ENCODE measurements around the gene PTPRN2. TPM values are rescaled to one million over a fixed set of nuclear protein-coding genes. Genes with fewer than 3 reads are reported as not detected.

The PTPRN2 gene
- polyA plus RNA-seq, 1 of the 3 experiments (the other 2 are of a cell fraction): 4.0 TPM

DNA sequence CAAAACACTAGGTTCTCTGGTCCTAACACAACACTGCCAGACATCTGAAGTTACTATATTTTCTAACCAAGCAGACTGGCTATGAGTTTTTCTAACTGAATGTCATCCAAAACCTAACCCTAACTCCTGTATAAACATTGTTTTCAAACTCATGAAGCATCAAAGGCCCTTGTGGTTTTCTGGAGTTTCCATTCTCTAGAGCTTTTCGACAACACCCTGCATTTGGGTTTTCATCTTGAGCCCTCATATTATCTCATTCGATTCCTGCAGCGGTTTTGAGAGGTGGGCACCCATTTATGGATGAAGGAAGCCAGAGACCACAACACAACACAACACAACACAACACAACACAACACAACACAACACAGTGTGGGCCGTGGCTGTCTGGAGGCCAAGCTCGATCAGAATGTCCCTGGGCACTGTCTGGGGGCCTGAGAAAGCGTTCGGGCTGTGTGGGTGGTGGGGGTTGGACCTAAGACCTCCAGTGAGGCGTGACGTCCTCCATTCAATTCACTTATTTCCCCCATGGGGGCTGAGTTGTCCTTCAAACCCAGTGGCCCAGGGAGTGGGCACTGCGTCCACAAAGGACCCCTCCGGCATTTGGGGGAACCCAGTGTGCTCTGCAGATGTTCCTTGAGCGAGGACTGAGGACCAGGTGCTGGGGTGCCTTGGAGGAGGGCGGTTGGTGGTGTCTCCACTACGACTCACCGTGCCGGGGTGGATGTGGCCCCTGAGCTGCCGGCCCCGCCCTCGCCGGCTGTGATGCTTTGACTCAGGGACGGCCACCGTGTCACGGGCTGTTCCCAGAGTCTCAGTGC, 760.4 kb downstream of the PTPRN2 start:
- no peaks in the 10 kb centered on the region for H4K20me1 ChIP-seq (ENCODE audit: insufficient read depth)
- ChIA-PET CTCF (interaction anchor here (1.4 kb wide), 1 partner anchor 8 kb away, joined by 4 read pairs; no protein-coding TSS in a partner anchor), POLR2A (no interaction called here)
- H3K27ac ChIP-seq (ENCODE audit: low read depth in 2 of 2, low read length in 1 of 2): no peak overlapping the region
- DNase-seq: no peak
- no peak overlapping the region; a peak in 1 of 4 replicates for H3K4me3 ChIP-seq (ENCODE audit: low read depth in 2 of 2, low read length in 1 of 2)
- no peaks in the 10 kb centered on the region for H3K27me3 ChIP-seq (ENCODE audit: insufficient read depth)
- H3K9ac ChIP-seq: no peak overlapping the region
- H3F3A ChIP-seq (replicated peaks; ENCODE audit: insufficient read depth): no peaks in the 10 kb centered on the region
- no peaks in the 10 kb centered on the region for H3K4me1 ChIP-seq (ENCODE audit: control insufficient read depth in 1 of 2, insufficient read depth in 2 of 2, low read depth in 1 of 2, low read length in 1 of 2)
- no peak overlapping the region for H2AFZ ChIP-seq (ENCODE audit: low read depth)
- no peaks in the 10 kb centered on the region for H3K79me2 ChIP-seq (ENCODE audit: insufficient read depth)
- no peaks in the 10 kb centered on the region for H3K36me3 ChIP-seq (replicated peaks in 1 of 2; ENCODE audit: control insufficient read depth in 1 of 2, insufficient read depth in 2 of 2, low read length in 1 of 2)
- no peaks in the 10 kb centered on the region for H3K9me2 ChIP-seq
- no peaks in the 10 kb centered on the region; the same call in 1 of the 2 replicates for H3K9me3 ChIP-seq
- H3K4me2 ChIP-seq: no peak overlapping the region
- 54% methylated on average over 23 of the region's 23 CpGs for WGBS (ENCODE audit: low lambda C conversion rate)
- TF ChIP-seq FOXM1 (IDR thresholded peaks at IDR 0.05; ENCODE audit: low read depth): no peak
- TF ChIP-seq, protein P1, sequence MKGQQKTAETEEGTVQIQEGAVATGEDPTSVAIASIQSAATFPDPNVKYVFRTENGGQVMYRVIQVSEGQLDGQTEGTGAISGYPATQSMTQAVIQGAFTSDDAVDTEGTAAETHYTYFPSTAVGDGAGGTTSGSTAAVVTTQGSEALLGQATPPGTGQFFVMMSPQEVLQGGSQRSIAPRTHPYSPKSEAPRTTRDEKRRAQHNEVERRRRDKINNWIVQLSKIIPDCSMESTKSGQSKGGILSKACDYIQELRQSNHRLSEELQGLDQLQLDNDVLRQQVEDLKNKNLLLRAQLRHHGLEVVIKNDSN (IDR thresholded peaks at IDR 0.05; ENCODE audit: borderline replicate concordance, low read depth): no peak
- TF ChIP-seq, protein P2, sequence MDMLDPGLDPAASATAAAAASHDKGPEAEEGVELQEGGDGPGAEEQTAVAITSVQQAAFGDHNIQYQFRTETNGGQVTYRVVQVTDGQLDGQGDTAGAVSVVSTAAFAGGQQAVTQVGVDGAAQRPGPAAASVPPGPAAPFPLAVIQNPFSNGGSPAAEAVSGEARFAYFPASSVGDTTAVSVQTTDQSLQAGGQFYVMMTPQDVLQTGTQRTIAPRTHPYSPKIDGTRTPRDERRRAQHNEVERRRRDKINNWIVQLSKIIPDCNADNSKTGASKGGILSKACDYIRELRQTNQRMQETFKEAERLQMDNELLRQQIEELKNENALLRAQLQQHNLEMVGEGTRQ (IDR thresholded peaks at IDR 0.05; ENCODE audit: borderline replicate concordance, low read depth, low read length): no peak
- TF ChIP-seq ZBTB33 (IDR thresholded peaks at IDR 0.05; ENCODE audit: borderline replicate concordance, low read depth): no peak
- TF ChIP-seq TAF1 (IDR thresholded peaks at IDR 0.05; ENCODE audit: borderline replicate concordance, low read depth, low read length): no peak
- TF ChIP-seq MXI1 (IDR thresholded peaks at IDR 0.05; ENCODE audit: low read depth, low read length): no peak
- no peak for TF ChIP-seq GATA2 (CRISPR knock-in tag; IDR thresholded peaks at IDR 0.05)
- TF ChIP-seq EZH2phosphoT487 (IDR thresholded peaks at IDR 0.05; ENCODE audit: borderline replicate concordance, low read depth): no peak
- no peak for TF ChIP-seq RCOR1 (IDR thresholded peaks at IDR 0.05; ENCODE audit: low read length)
- no peak for TF ChIP-seq RFX5 (IDR thresholded peaks at IDR 0.05; ENCODE audit: low read length)
- no peak for TF ChIP-seq EP300 (IDR thresholded peaks at IDR 0.05; ENCODE audit: borderline replicate concordance in 1 of 2, low read depth in 1 of 2, low read length in 1 of 2)
- no peak for TF ChIP-seq JUND (IDR thresholded peaks at IDR 0.05)
- TF ChIP-seq TCF12 (IDR thresholded peaks at IDR 0.05): no peak
